ENCODE results near the gene MRGPRX2.

DNA sequence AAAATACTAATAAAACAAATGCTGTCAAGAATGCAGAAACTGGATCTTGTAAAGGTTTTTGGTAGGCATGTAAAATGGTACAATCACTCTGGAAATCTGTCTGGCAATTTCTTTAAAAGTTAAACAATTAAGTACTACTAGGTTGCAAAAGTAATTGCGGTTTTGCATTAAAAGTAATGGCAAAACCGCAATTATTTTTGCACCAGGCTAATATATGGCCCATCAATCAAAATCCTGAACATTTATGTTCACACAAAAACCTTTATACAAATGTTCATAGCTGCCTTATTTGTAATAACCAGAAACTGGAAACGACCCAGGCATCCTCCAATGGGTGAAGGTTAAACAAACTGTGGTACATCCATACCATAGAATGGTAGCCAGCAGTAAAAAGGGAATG lies 31.8 kb upstream of the MRGPRX2 start:
- TF ChIP-seq POLR2AphosphoS5 (IDR thresholded peaks at IDR 0.05; ENCODE audit: low read depth, low read length) = no peak
- no peak for TF ChIP-seq POLR2A (IDR thresholded peaks at IDR 0.05; ENCODE audit: low read depth, low read length)
